HepG2 (cell line): ENCODE data around the gene TNNT3. TPM values are rescaled to one million over a fixed set of nuclear protein-coding genes. Genes with fewer than 3 reads are reported as not detected.

Experiments
- ATAC-seq: fragments of 200-7000 bp; cut with Tn5 transposase; 3 replicates; pipeline ENCODE4 v1.9.1; 2020; ENCODE audit warnings: mild to moderate bottlenecking, moderate library complexity
- BruUV-seq: library from RNA; stranded (reverse); fragments of 400-500 nt; replicated peaks from 2 replicates; lab custom pipeline; 2021; lab: Mats Ljungman, UMichigan
- CTCF ChIA-PET: fragments of 300-600 bp; formaldehyde crosslinking; extraction: SDS; loops from one replicate; lab custom pipeline; 2021; ENCODE audit warnings: low total read pairs, inconsistent platforms, low intra/inter-chr PET ratio; lab: Yijun Ruan, JAX
- POLR2A ChIA-PET: fragments of 350-600 bp; sonication (Branson Sonifier 250); formaldehyde crosslinking; loops from one replicate; lab custom pipeline; 2020; ENCODE audit warnings: antibody characterized with exemption, inconsistent platforms; lab: Yijun Ruan, JAX
- DNase-seq: peaks from one replicate; pipeline ENCODE4 v3.0.0-alpha.2; 2015; ENCODE audit warnings: low spot score
- FAIRE-seq: peaks from 3 replicates; lab custom pipeline; 2011; peaks lifted over from hg19 to GRCh38; lab: Jason Lieb, UNC
- H2AFZ ChIP-seq: one replicate; pipeline ENCODE4 v1.6.1; 2011; ENCODE audit warnings: low read length, inconsistent platforms
- H3K27ac ChIP-seq: fragments of 300-600 bp; 3 replicates; pipeline ENCODE4 v1.8.0; 2011; ENCODE audit warnings: mixed run types, mild to moderate bottlenecking, mixed read lengths, low read length, inconsistent platforms; ENCODE audit not compliant: insufficient read depth; ENCODE audit errors: extremely low read length
- H3K27me3 ChIP-seq, 2 experiments: fragments of 200-600 bp in 1 of 2; 2 replicates in 1 of 2; 3 replicates in 1 of 2; pipeline versions ENCODE4 v1.6.0 to v1.8.0; 2011; ENCODE audit warnings: low read length in 2 of 2, mild to moderate bottlenecking in 2 of 2, moderate library complexity in 2 of 2, inconsistent platforms in 1 of 2; ENCODE audit not compliant: insufficient read depth in 2 of 2, control insufficient read depth in 1 of 2
- H3K36me3 ChIP-seq, 2 experiments: fragments of 200-600 bp in 1 of 2; replicated peaks in 1 of 2; 2 replicates in 1 of 2; 3 replicates in 1 of 2; pipeline versions ENCODE4 v1.5.1 to v1.8.0; 2011; ENCODE audit warnings: low read length in 2 of 2, inconsistent platforms in 1 of 2; ENCODE audit not compliant: insufficient read depth in 2 of 2, control insufficient read depth in 1 of 2
- H3K4me1 ChIP-seq: 2 replicates; pipeline ENCODE4 v1.5.1; 2012; ENCODE audit warnings: low read length, inconsistent platforms; ENCODE audit not compliant: insufficient read depth
- H3K4me2 ChIP-seq: 2 replicates; pipeline ENCODE4 v1.6.0; 2011; ENCODE audit warnings: low read depth, low read length, inconsistent platforms
- H3K4me3 ChIP-seq, 3 experiments: fragments of 200-600 bp in 1 of 3; sonication (generic), shearing (Covaris generic) in 1 of 3; replicated peaks in 1 of 3; 2 replicates each; pipeline ENCODE4 v1.5.1; 2011 to 2016; ENCODE audit warnings: low read length in 3 of 3, inconsistent platforms in 2 of 3, low read depth in 2 of 3, mild to moderate bottlenecking in 2 of 3, control low read depth in 1 of 3, mixed read lengths in 1 of 3; ENCODE audit not compliant: insufficient read depth in 1 of 3
- H3K79me2 ChIP-seq: one replicate; pipeline ENCODE4 v1.6.1; 2011; ENCODE audit warnings: low read length, inconsistent platforms; ENCODE audit not compliant: insufficient read depth
- H3K9ac ChIP-seq: 2 replicates; pipeline ENCODE4 v1.6.0; 2011; ENCODE audit warnings: mild to moderate bottlenecking, low read depth, low read length, inconsistent platforms; ENCODE audit not compliant: insufficient read depth
- H3K9me3 ChIP-seq: 2 replicates; pipeline ENCODE4 v1.5.1; 2012; ENCODE audit warnings: mild to moderate bottlenecking, low read length
- H4K20me1 ChIP-seq: 2 replicates; pipeline ENCODE4 v1.6.0; 2011; ENCODE audit warnings: inconsistent platforms, mild to moderate bottlenecking, low read length, moderate library complexity; ENCODE audit not compliant: insufficient read depth
- EZH2 ChIP-seq: conservative IDR thresholded peaks from 2 replicates; pipeline ENCODE4 v1.6.1; 2012; ENCODE audit warnings: mild to moderate bottlenecking, low read depth, low read length, moderate library complexity
- FLYWCH1 ChIP-seq: sonication (generic); formaldehyde crosslinking; IDR thresholded peaks from 2 replicates; pipeline ENCODE4 v1.8.1; 2023; ENCODE audit warnings: mild to moderate bottlenecking, missing genetic modification reagents
- FOXM1 ChIP-seq: sonication (generic); formaldehyde crosslinking; IDR thresholded peaks from 2 replicates; pipeline ENCODE4 v1.5.0; 2020; ENCODE audit warnings: missing genetic modification reagents
- PAF1 ChIP-seq: IDR thresholded peaks from 2 replicates; pipeline ENCODE4 v1.6.1; 2016; ENCODE audit warnings: missing genetic modification reagents, missing compliant biosample characterization
- THYN1 ChIP-seq: sonication (generic); formaldehyde crosslinking; IDR thresholded peaks from 2 replicates; pipeline ENCODE4 v1.8.1; 2023; ENCODE audit warnings: low read depth, mild to moderate bottlenecking, moderate library complexity, missing genetic modification reagents, borderline replicate concordance
- ZBTB39 ChIP-seq: sonication (generic); formaldehyde crosslinking; IDR thresholded peaks from 2 replicates; pipeline ENCODE4 v1.5.0; 2020; ENCODE audit warnings: missing genetic modification reagents
- ZNF235 ChIP-seq: sonication (generic); formaldehyde crosslinking; IDR thresholded peaks from 2 replicates; pipeline ENCODE4 v1.8.1; 2023; ENCODE audit warnings: mild to moderate bottlenecking, missing genetic modification reagents, borderline replicate concordance
- ZSCAN31 ChIP-seq: sonication (generic); formaldehyde crosslinking; IDR thresholded peaks from 2 replicates; pipeline ENCODE4 v1.5.0; 2020; ENCODE audit warnings: low read depth, mild to moderate bottlenecking, missing genetic modification reagents
- WGBS: methylation state at CpG from one replicate; pipeline ENCODE4 v1.1.6; 2017; ENCODE audit warnings: low lambda C conversion rate; 5-methylcytosine and 5-hydroxymethylcytosine counted together
- in situ Hi-C: cut with HindIII; loops from 2 replicates; pipeline ENCODE4 v1.10.0; 2017; ENCODE audit warnings: low pct_unique_long_range_greater_than_20kb; ENCODE audit not compliant: extremely low pct_ligation_motif_present
- intact Hi-C: fragments of 100-400 bp; cut with micrococcal nuclease; formaldehyde crosslinking; loops from one replicate; pipeline ENCODE4 v1.10.0; 2022; ENCODE audit not compliant: unreplicated experiment
- polyA plus RNA-seq, 8 experiments: library from polyadenylated mRNA; depleted of rRNA in 3 of 8; stranded (reverse) in 7 of 8; unstranded in 1 of 8; fragments of >200 nt; fragmentation: Illumina TruSeq in 4 of 8; extraction: Trizol in 4 of 8; gene quantifications; 2 replicates each; pipeline versions ENCODE4 v1.2.1 to v1.2.3, GENCODE V29; 2011 to 2016; ENCODE audit warnings: low read depth in 4 of 8, missing spikeins in 1 of 8, mixed read lengths in 1 of 8; ENCODE audit not compliant: insufficient read depth in 1 of 8
- total RNA-seq, 5 experiments: library from RNA; depleted of rRNA; stranded (reverse); fragments of >200 nt; fragmentation: Illumina TruSeq; extraction: Trizol; gene quantifications; 2 replicates each; pipeline ENCODE4 v1.2.3, GENCODE V29; 2016; ENCODE audit warnings: low read depth in 1 of 5
- TF ChIP-seq, protein P1 (sequence below): IDR thresholded peaks from 2 replicates; pipeline ENCODE4 v1.6.1; 2016; ENCODE audit warnings: missing compliant biosample characterization, missing genetic modification reagents, borderline replicate concordance
- TF ChIP-seq, protein P2 (sequence below): sonication (generic); formaldehyde crosslinking; IDR thresholded peaks from 2 replicates; pipeline ENCODE4 v1.4.0; 2020; ENCODE audit warnings: low read depth, missing genetic modification reagents

The TNNT3 gene
- total and polyA plus RNA-seq, 2 of the 13 experiments (the other 11 are each of a cell fraction or from before 2014, with no cell fraction given): not detected

DNA sequence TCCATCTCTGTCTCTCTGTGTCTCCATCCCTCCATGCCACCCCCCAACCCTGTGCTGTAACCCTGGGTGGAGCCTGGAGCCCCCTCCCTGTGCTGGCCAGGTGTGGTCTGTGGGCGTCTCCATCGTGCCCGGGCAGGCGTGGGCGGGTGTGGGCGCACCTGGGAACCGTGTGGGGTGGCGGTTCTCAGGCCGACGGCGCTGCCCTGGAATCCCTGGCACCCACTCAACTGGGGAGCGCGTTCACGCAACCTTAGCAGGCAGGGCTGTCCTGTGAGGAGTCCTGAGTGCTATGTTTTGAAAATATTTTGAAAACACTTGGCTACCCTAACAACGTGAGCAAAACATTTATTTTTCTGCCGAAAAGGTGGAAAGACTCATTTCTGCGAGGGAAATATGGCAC lies 4.7 kb downstream of the TNNT3 start:
- intact Hi-C loops: no loop called here
- no peak for FAIRE-seq
- H2AFZ ChIP-seq: no peak overlapping the region
- H3K36me3 ChIP-seq: no peaks in the 10 kb centered on the region
- no peak overlapping the region for H3K4me3 ChIP-seq
- CTCF ChIA-PET: no interaction called here
- in situ Hi-C loops: no loop called here
- 28% methylated on average over 9 of the region's 17 CpGs for WGBS
- no peak overlapping the region for H3K27ac ChIP-seq
- no peaks in the 10 kb centered on the region for H3K79me2 ChIP-seq
- DNase-seq: no peak
- no peak for ATAC-seq
- POLR2A ChIA-PET: no interaction called here
- no peaks in the 10 kb centered on the region for H3K4me1 ChIP-seq
- no peak overlapping the region for H3K4me2 ChIP-seq
- no peaks in the 10 kb centered on the region for H4K20me1 ChIP-seq
- no peak overlapping the region for H3K9ac ChIP-seq
- peak; percentile 44; the same call in 1 of the 2 replicates for TF ChIP-seq EZH2
- TF ChIP-seq ZNF235 (CRISPR knock-in tag): no peak
- TF ChIP-seq, all 625 proteins: peak for 1
- BruUV-seq: no TSS peak
- Histone ChIP-seq H3K27me3 (peaks cover 35 to 82% of the 10 kb centered on the region in 2 experiments), H3K9me3 (no peaks in the 10 kb centered on the region)

- H3K9ac ChIP-seq: no peak overlapping the region
- no TSS peak for BruUV-seq
- H3K4me2 ChIP-seq: no peak overlapping the region
- H3K27me3 ChIP-seq: peaks cover 33 to 83% of the 10 kb centered on the region in 2 experiments
- no peak overlapping the region for H3K27ac ChIP-seq
- DNase-seq (no peak), ATAC-seq (no peak), FAIRE-seq (no peak)
- no peak overlapping the region for H3K4me3 ChIP-seq
- ChIA-PET CTCF (no interaction called here), POLR2A (no interaction called here)
- in situ Hi-C loops (no loop called here), intact Hi-C loops (no loop called here)
- no peaks in the 10 kb centered on the region for H3K79me2 ChIP-seq
- no peaks in the 10 kb centered on the region for H3K4me1 ChIP-seq
- H2AFZ ChIP-seq: no peak overlapping the region
- 19% methylated on average over 9 of the region's 21 CpGs for WGBS
- H3K9me3 ChIP-seq: no peaks in the 10 kb centered on the region
- no peaks in the 10 kb centered on the region for H4K20me1 ChIP-seq
- no peaks in the 10 kb centered on the region for H3K36me3 ChIP-seq
- TF ChIP-seq FOXM1 (CRISPR knock-in tag) (no peak), ZBTB39 (CRISPR knock-in tag) (no peak), THYN1 (CRISPR knock-in tag) (no peak), PAF1 (CRISPR knock-in tag) (no peak), ZSCAN31 (CRISPR knock-in tag) (no peak), FLYWCH1 (CRISPR knock-in tag) (no peak)
- TF ChIP-seq, protein P1, sequence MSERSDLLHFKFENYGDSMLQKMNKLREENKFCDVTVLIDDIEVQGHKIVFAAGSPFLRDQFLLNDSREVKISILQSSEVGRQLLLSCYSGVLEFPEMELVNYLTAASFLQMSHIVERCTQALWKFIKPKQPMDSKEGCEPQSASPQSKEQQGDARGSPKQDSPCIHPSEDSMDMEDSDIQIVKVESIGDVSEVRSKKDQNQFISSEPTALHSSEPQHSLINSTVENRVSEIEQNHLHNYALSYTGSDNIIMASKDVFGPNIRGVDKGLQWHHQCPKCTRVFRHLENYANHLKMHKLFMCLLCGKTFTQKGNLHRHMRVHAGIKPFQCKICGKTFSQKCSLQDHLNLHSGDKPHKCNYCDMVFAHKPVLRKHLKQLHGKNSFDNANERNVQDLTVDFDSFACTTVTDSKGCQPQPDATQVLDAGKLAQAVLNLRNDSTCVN (CRISPR knock-in tag): no peak
- TF ChIP-seq, protein P2, sequence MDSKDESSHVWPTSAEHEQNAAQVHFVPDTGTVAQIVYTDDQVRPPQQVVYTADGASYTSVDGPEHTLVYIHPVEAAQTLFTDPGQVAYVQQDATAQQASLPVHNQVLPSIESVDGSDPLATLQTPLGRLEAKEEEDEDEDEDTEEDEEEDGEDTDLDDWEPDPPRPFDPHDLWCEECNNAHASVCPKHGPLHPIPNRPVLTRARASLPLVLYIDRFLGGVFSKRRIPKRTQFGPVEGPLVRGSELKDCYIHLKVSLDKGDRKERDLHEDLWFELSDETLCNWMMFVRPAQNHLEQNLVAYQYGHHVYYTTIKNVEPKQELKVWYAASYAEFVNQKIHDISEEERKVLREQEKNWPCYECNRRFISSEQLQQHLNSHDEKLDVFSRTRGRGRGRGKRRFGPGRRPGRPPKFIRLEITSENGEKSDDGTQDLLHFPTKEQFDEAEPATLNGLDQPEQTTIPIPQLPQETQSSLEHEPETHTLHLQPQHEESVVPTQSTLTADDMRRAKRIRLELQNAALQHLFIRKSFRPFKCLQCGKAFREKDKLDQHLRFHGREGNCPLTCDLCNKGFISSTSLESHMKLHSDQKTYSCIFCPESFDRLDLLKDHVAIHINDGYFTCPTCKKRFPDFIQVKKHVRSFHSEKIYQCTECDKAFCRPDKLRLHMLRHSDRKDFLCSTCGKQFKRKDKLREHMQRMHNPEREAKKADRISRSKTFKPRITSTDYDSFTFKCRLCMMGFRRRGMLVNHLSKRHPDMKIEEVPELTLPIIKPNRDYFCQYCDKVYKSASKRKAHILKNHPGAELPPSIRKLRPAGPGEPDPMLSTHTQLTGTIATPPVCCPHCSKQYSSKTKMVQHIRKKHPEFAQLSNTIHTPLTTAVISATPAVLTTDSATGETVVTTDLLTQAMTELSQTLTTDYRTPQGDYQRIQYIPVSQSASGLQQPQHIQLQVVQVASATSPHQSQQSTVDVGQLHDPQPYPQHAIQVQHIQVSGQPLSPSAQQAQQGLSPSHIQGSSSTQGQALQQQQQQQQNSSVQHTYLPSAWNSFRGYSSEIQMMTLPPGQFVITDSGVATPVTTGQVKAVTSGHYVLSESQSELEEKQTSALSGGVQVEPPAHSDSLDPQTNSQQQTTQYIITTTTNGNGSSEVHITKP (CRISPR knock-in tag): no peak
Measured at GRCh38 chr11:1924646-1925372, 5.3 kb downstream of the TNNT3 start.
